DND-41 (cell line): ENCODE data around the gene ZSCAN18.

Experiments used
- CTCF ChIP-seq: IDR thresholded peaks from 2 replicates; pipeline ENCODE4 v1.5.1; 2012; ENCODE audit warnings: borderline replicate concordance, low read length, moderate library complexity, mild to moderate bottlenecking; ENCODE audit not compliant: poor library complexity, severe bottlenecking; ENCODE audit errors: extremely low read depth
- EZH2 ChIP-seq: IDR thresholded peaks from 3 replicates; pipeline ENCODE4 v1.6.1; 2012; ENCODE audit warnings: borderline replicate concordance, low read depth, mild to moderate bottlenecking, moderate library complexity, low read length, inconsistent platforms; ENCODE audit not compliant: severe bottlenecking

GRCh38 chr19:58045411-58046050 lies 52.5 kb downstream of the ZSCAN18 start:
- TF ChIP-seq EZH2 (no peak), CTCF (no peak)
